ENCODE results near the gene ITGB8.

Gene ITGB8

DNA sequence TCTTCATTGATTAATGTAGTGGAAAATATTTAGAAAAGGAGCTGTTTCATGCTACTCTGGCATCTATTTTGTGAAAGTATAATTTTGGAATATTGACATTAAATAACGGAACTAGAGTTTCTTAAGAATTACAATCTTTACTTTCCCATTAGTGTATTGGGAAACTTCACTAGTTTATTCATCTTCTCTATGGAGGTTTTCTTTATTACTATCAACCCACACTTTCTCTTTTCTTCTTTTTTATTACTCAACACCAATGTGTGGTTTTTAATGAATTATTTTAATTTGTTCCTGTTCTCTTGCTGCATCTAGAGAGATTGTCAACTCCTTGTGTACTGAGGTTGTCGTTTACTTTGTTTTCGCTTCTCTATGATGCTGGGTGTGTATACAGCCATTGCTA, 20.4 kb upstream of the ITGB8 start:
- no peak overlapping the region for H3K9ac ChIP-seq (ENCODE audit: low read depth, low read length)
- H3K4me1 ChIP-seq (ENCODE audit: control insufficient read depth, insufficient read depth, low read length): no peaks in the 10 kb centered on the region
- H3K4me2 ChIP-seq (ENCODE audit: low read length): no peak overlapping the region
- no peak overlapping the region for H3K4me3 ChIP-seq (ENCODE audit: low read length)
- no peaks in the 10 kb centered on the region for H3K9me3 ChIP-seq (replicated peaks; ENCODE audit: low read length)
- no peaks in the 10 kb centered on the region for H3K27me3 ChIP-seq (ENCODE audit: control insufficient read depth, insufficient read depth, low read length)
- no peaks in the 10 kb centered on the region for H3K36me3 ChIP-seq (ENCODE audit: insufficient read depth, low read length)

DNA sequence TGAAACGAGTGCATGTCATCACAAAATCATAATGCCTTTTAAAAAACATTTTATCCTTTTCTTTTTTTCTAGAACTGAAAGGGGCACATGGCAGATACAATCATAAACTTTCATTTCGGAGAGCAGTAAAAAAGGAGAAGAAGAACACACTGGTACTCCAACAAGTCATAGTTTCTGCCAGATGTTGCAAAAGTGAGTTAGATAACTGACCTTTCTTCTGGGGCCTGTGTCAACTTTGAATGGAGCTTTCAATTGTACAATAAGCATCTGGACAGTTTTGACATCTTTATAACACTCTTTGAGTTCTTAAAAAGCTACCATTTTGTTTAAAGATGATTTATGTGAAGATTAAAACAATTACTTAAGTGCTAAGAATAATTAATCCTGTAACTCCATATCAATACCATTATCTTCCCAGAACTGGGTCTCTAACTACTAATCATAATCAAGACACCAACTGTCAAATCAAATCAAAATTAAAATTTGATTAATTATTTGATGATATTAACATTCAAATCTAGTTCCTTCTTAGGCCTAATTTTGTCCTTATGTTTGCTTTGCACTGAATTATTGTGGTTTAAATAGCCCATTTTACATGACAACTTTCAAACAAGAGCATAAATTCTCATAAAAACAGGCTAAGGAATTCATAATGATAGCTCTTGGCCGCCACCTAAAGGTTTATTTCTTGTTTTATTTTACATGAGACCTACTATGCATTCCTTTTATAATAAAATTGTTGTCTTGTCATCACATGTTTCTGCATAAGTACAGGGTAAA, 19.5 kb upstream of the ITGB8 start:
- no peak overlapping the region for H3K4me2 ChIP-seq (ENCODE audit: low read length)
- no peaks in the 10 kb centered on the region for H3K27me3 ChIP-seq (ENCODE audit: control insufficient read depth, insufficient read depth, low read length)
- no peaks in the 10 kb centered on the region for H3K4me1 ChIP-seq (ENCODE audit: control insufficient read depth, insufficient read depth, low read length)
- H3K36me3 ChIP-seq (ENCODE audit: insufficient read depth, low read length): no peaks in the 10 kb centered on the region
- H3K9me3 ChIP-seq (replicated peaks; ENCODE audit: low read length): no peaks in the 10 kb centered on the region
- no peak overlapping the region for H3K9ac ChIP-seq (ENCODE audit: low read depth, low read length)
- no peak overlapping the region for H3K4me3 ChIP-seq (ENCODE audit: low read length)

DNA sequence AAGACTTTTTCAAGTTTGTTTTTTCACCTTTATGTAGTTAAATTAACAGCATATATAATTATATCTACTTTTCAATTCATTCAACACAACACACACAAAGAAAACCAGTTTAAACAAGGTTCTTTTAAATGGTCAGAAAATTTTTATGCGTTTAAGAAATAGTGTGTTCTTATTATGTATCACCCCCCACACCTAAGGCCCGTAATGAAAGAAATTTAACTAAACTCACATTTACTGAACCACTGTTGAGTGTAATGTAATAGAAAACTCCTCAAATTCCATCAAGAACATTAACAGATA, 19.0 kb upstream of the ITGB8 start:
- no peaks in the 10 kb centered on the region for H3K4me1 ChIP-seq (ENCODE audit: control insufficient read depth, insufficient read depth, low read length)
- H3K9ac ChIP-seq (ENCODE audit: low read depth, low read length): no peak overlapping the region
- H3K27me3 ChIP-seq (ENCODE audit: control insufficient read depth, insufficient read depth, low read length): no peaks in the 10 kb centered on the region
- H3K4me2 ChIP-seq (ENCODE audit: low read length): no peak overlapping the region
- no peak overlapping the region for H3K4me3 ChIP-seq (ENCODE audit: low read length)
- no peaks in the 10 kb centered on the region for H3K36me3 ChIP-seq (ENCODE audit: insufficient read depth, low read length)
- H3K9me3 ChIP-seq (replicated peaks; ENCODE audit: low read length): no peaks in the 10 kb centered on the region

DNA sequence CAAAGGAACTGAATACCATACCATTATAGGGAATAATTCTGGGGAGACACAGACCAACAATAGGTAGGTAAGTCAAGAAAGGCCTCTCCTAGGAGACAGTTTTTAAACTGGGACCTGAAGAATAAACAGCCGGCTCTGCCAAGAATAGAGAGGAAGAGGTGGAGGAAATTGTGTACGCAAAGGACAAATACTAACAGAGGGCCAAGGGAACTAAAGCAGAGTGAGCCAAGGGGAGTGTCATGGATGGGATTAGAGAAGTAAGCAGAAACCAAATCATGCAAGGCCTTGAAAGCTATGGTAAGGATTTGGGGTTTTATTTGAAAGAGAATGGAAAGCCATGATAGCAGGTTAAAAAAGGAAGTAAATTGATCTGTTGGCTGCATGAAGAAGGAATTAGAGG, 18.1 kb upstream of the ITGB8 start:
- no peaks in the 10 kb centered on the region for H3K36me3 ChIP-seq (ENCODE audit: insufficient read depth, low read length)
- no peak overlapping the region for H3K9ac ChIP-seq (ENCODE audit: low read depth, low read length)
- H3K27me3 ChIP-seq (ENCODE audit: control insufficient read depth, insufficient read depth, low read length): no peaks in the 10 kb centered on the region
- no peaks in the 10 kb centered on the region for H3K4me1 ChIP-seq (ENCODE audit: control insufficient read depth, insufficient read depth, low read length)
- H3K4me3 ChIP-seq (ENCODE audit: low read length): no peak overlapping the region
- no peaks in the 10 kb centered on the region for H3K9me3 ChIP-seq (replicated peaks; ENCODE audit: low read length)
- no peak overlapping the region for H3K4me2 ChIP-seq (ENCODE audit: low read length)

DNA sequence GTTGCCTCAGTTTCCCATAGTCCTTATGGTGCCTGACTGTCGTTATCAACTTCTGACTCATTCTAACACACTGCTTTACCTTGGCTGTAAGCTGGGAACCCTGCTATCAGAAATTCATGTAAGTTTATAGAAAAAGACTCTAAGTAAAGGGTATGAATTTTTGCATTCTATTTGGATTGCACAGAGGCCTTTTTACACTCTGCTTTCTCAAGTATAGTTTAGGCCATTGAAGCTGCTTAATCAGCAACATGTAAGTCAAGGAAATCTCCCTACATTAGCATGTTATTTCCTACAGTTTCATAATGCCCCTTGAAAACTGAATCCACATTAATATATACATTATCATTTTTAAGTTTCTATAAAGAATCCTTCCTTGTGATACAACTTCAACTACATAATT, 17.1 kb upstream of the ITGB8 start:
- H3K36me3 ChIP-seq (ENCODE audit: insufficient read depth, low read length): no peaks in the 10 kb centered on the region
- no peaks in the 10 kb centered on the region for H3K9me3 ChIP-seq (replicated peaks; ENCODE audit: low read length)
- H3K4me1 ChIP-seq (ENCODE audit: control insufficient read depth, insufficient read depth, low read length): no peaks in the 10 kb centered on the region
- no peak overlapping the region for H3K4me2 ChIP-seq (ENCODE audit: low read length)
- no peak overlapping the region for H3K4me3 ChIP-seq (ENCODE audit: low read length)
- no peak overlapping the region for H3K9ac ChIP-seq (ENCODE audit: low read depth, low read length)
- no peaks in the 10 kb centered on the region for H3K27me3 ChIP-seq (ENCODE audit: control insufficient read depth, insufficient read depth, low read length)

DNA sequence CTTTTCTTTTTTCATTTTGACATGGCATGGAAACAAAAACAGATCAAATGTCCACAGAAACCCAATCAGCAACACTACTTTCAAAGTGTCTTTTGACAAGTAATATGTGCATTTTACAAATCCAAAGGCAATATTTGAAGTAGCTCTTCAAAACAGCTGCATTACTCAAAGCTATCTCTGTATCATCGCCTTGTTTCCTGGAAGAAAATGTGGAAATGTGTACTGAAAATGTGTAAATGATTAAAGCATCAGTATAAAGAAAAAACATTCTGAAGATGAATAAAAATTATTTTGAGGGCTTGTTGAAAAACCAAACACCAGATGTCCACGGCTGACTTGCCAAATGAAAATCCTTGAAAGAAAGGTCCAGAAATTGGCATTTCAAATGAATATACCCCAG, 16.5 kb upstream of the ITGB8 start:
- no peaks in the 10 kb centered on the region for H3K4me1 ChIP-seq (ENCODE audit: control insufficient read depth, insufficient read depth, low read length)
- no peak overlapping the region for H3K4me3 ChIP-seq (ENCODE audit: low read length)
- no peak overlapping the region for H3K4me2 ChIP-seq (ENCODE audit: low read length)
- no peaks in the 10 kb centered on the region for H3K9me3 ChIP-seq (replicated peaks; ENCODE audit: low read length)
- H3K9ac ChIP-seq (ENCODE audit: low read depth, low read length): no peak overlapping the region
- H3K27me3 ChIP-seq (ENCODE audit: control insufficient read depth, insufficient read depth, low read length): no peaks in the 10 kb centered on the region
- H3K36me3 ChIP-seq (ENCODE audit: insufficient read depth, low read length): no peaks in the 10 kb centered on the region

DNA sequence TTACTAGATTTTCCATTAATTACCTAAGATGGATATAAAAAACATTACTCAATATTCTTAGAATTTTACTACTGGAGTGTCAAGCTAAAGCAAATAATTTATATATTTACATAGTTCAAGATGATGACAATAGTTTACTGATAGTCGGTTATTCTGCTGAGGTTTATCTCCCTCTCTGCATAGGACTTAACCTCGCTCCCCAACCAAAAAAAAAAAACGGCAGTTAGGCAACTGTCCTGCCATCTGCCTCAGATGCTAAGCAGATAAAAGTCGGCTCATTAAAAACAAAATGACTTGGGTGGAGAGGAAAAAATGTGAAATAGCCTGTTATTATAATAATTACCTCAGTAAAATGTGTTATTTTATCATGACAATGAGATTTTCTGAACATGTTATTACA, 14.0 kb upstream of the ITGB8 start:
- H3K27me3 ChIP-seq (ENCODE audit: control insufficient read depth, insufficient read depth, low read length): no peaks in the 10 kb centered on the region
- H3K9me3 ChIP-seq (replicated peaks; ENCODE audit: low read length): no peaks in the 10 kb centered on the region
- H3K4me3 ChIP-seq (ENCODE audit: low read length): no peak overlapping the region
- no peaks in the 10 kb centered on the region for H3K4me1 ChIP-seq (ENCODE audit: control insufficient read depth, insufficient read depth, low read length)
- H3K4me2 ChIP-seq (ENCODE audit: low read length): no peak overlapping the region
- H3K36me3 ChIP-seq (ENCODE audit: insufficient read depth, low read length): no peaks in the 10 kb centered on the region
- H3K9ac ChIP-seq (ENCODE audit: low read depth, low read length): no peak overlapping the region

DNA sequence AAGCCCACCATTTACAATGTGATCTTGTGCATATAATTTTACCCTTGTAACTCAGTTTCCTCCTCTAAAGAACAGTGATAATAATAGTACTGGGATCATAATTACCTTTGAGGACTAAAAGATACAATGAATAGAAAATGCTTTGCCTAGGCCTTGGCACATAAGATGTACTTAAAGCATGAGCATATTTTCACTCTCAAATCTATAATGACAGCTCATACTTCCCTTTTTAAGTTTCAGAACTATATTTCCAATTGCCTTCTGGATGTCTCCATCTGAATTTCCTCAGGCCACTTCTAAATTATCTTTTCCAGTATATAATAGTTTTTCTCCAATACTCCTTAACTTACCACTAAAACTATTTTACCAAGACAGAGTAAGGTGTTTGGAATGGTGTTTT, 13.3 kb upstream of the ITGB8 start:
- Histone ChIP-seq H3K4me1 (ENCODE audit: control insufficient read depth, insufficient read depth, low read length) (no peaks in the 10 kb centered on the region), H3K4me3 (ENCODE audit: low read length) (no peak overlapping the region), H3K9me3 (replicated peaks; ENCODE audit: low read length) (no peaks in the 10 kb centered on the region), H3K27me3 (ENCODE audit: control insufficient read depth, insufficient read depth, low read length) (no peaks in the 10 kb centered on the region), H3K9ac (ENCODE audit: low read depth, low read length) (no peak overlapping the region), H3K36me3 (ENCODE audit: insufficient read depth, low read length) (no peaks in the 10 kb centered on the region), H3K4me2 (ENCODE audit: low read length) (no peak overlapping the region)

DNA sequence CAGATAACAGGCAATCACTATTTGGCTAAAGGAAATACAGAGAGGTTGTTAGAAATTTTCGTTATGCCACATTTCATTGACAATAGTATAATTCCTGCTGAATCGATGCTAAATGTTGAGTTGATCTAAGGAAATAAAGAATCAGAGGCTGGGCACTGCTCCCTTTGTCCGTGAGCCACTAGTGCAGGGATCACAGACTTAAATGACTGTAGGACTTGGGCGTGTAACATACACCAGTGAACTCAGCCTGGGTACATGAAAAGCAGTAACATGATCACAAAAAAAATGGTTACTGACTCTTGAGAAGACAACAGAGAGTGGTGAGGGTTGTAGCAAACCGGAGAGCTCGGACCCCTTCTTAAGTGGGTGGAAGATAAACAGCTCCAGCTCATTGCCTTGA, 11.8 kb upstream of the ITGB8 start:
- Histone ChIP-seq H3K27me3 (ENCODE audit: control insufficient read depth, insufficient read depth, low read length) (no peaks in the 10 kb centered on the region), H3K9ac (ENCODE audit: low read depth, low read length) (no peak overlapping the region), H3K4me1 (ENCODE audit: control insufficient read depth, insufficient read depth, low read length) (no peaks in the 10 kb centered on the region), H3K4me2 (ENCODE audit: low read length) (no peak overlapping the region), H3K4me3 (ENCODE audit: low read length) (no peak overlapping the region), H3K36me3 (ENCODE audit: insufficient read depth, low read length) (no peaks in the 10 kb centered on the region), H3K9me3 (replicated peaks; ENCODE audit: low read length) (no peaks in the 10 kb centered on the region)

DNA sequence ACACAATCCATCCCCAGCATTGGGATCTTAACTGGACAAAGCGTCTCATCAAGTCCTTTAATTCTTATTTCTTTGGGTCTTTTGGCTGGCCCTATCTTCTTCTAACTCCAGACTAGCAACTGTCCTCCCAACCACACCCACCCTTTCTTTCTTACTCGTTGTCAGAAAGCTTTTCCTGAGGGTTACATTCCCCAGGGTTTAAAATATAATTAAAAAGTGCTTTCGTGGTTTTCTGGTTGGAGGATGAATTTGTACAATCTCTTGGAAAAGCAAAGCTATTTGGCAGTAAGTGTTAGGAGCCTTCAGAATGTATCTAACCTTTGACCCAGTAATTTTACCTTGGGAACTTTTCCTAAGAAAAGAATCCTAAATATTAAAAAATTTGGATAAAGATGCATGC, 10.4 kb upstream of the ITGB8 start:
- H3K9me3 ChIP-seq (replicated peaks; ENCODE audit: low read length): no peaks in the 10 kb centered on the region
- no peaks in the 10 kb centered on the region for H3K4me1 ChIP-seq (ENCODE audit: control insufficient read depth, insufficient read depth, low read length)
- no peak overlapping the region for H3K4me2 ChIP-seq (ENCODE audit: low read length)
- no peak overlapping the region for H3K9ac ChIP-seq (ENCODE audit: low read depth, low read length)
- no peaks in the 10 kb centered on the region for H3K36me3 ChIP-seq (ENCODE audit: insufficient read depth, low read length)
- no peaks in the 10 kb centered on the region for H3K27me3 ChIP-seq (ENCODE audit: control insufficient read depth, insufficient read depth, low read length)
- no peak overlapping the region for H3K4me3 ChIP-seq (ENCODE audit: low read length)

DNA sequence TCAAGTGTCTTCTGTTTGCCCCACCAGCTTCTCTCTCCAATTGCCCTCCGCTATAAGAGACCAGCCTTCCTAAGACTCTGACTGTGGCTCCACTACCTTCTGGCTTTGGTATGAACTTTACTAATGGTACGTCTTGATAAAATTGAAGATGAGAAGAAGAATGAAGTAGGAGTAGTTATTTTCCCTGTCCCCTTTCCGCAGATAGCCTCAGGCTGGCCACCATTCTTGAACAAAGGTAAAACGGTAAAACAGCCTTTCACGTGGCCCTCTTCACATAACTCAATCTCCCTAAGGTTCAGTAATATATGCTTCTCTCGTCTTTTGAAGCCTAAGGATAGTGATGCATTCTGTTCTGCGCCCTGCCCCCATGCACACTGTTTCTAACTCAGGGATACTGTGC, 9.9 kb upstream of the ITGB8 start:
- H3K27me3 ChIP-seq (ENCODE audit: control insufficient read depth, insufficient read depth, low read length): no peaks in the 10 kb centered on the region
- no peak overlapping the region for H3K4me3 ChIP-seq (ENCODE audit: low read length)
- no peaks in the 10 kb centered on the region for H3K36me3 ChIP-seq (ENCODE audit: insufficient read depth, low read length)
- H3K4me2 ChIP-seq (ENCODE audit: low read length): no peak overlapping the region
- no peak overlapping the region for H3K9ac ChIP-seq (ENCODE audit: low read depth, low read length)
- H3K9me3 ChIP-seq (replicated peaks; ENCODE audit: low read length): no peaks in the 10 kb centered on the region
- H3K4me1 ChIP-seq (ENCODE audit: control insufficient read depth, insufficient read depth, low read length): no peaks in the 10 kb centered on the region

DNA sequence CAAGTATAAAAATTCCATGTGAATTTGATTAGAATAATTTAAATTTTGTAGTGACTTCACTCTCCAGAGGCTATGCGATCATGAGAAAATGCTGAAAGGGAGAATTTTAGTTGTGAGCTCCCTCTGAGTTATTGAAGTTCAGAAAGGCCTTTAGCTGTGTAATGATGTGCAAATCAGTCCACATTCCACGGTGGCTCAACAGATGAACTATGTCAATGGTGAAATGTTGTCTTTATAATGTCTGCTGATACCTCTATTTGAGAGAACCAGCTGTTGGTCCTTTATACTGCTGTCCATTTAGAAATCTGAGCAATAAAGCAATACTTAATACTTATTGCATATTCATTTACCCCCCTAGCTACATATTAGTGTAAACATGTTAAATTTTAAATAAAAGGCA, 7.1 kb upstream of the ITGB8 start:
- Histone ChIP-seq H3K9me3 (replicated peaks; ENCODE audit: low read length) (no peaks in the 10 kb centered on the region), H3K9ac (ENCODE audit: low read depth, low read length) (no peak overlapping the region), H3K4me2 (ENCODE audit: low read length) (no peak overlapping the region), H3K4me3 (ENCODE audit: low read length) (no peak overlapping the region), H3K36me3 (ENCODE audit: insufficient read depth, low read length) (no peaks in the 10 kb centered on the region), H3K27me3 (ENCODE audit: control insufficient read depth, insufficient read depth, low read length) (no peaks in the 10 kb centered on the region), H3K4me1 (ENCODE audit: control insufficient read depth, insufficient read depth, low read length) (peaks cover 5% of the 10 kb centered on the region)
